Measurements from ENCODE around the gene FMN1. TPM values are rescaled to one million over a fixed set of nuclear protein-coding genes. Genes with fewer than 3 reads are reported as not detected.

FMN1 gene
- total RNA-seq, 1 experiment from 2014 or later = 25.8 TPM

DNA sequence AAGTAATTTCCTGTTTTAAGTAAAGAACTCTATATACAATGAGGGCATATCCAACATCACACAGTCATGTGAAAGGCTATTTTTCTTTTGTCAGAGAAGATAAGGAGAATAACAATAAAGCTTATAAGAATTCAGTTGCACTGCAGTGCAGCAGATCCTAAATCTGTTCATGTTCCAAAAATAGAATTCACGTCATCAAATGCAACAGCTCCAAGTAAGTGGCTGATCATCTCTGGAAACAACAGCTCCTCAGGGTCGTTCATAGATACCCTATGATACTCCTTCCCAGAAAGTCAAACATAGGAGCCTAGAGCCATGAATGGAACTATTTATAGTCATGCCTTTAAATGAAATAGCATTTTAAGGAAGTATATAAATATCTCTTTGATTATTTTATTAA lies 100.2 kb downstream of the FMN1 start:
- Histone ChIP-seq H3K4me3 (no peak overlapping the region), H3K9me3 (ENCODE audit: insufficient read depth, low read depth) (no peaks in the 10 kb centered on the region), H3K27me3 (ENCODE audit: insufficient read depth, low read depth) (no peaks in the 10 kb centered on the region), H3K4me2 (no peak overlapping the region), H3K4me1 (replicated peaks; ENCODE audit: insufficient read depth) (peaks cover 26% of the 10 kb centered on the region), H3K9me2 (ENCODE audit: insufficient read depth) (no peaks in the 10 kb centered on the region), H3K36me3 (ENCODE audit: low read depth) (no peaks in the 10 kb centered on the region), H3F3A (ENCODE audit: insufficient read depth, low read depth) (0 out of 2 replicates have a peak, but pooled peaks cover 8% of the 10 kb centered on the region), H2AFZ (no peak overlapping the region), H4K20me1 (ENCODE audit: insufficient read depth) (no peaks in the 10 kb centered on the region), H3K79me2 (ENCODE audit: low read depth) (no peaks in the 10 kb centered on the region), H3K27ac (no peak overlapping the region)
- DNase-seq = no peak
- ChIA-PET CTCF (no interaction called here), POLR2A (ENCODE audit: unreplicated experiment) (no interaction called here)
- no TSS peak for BruUV-seq (replicated peaks)
- intact Hi-C loops (cut with micrococcal nuclease; ENCODE audit: unreplicated experiment) = no loop called here
- TF ChIP-seq, protein P1, sequence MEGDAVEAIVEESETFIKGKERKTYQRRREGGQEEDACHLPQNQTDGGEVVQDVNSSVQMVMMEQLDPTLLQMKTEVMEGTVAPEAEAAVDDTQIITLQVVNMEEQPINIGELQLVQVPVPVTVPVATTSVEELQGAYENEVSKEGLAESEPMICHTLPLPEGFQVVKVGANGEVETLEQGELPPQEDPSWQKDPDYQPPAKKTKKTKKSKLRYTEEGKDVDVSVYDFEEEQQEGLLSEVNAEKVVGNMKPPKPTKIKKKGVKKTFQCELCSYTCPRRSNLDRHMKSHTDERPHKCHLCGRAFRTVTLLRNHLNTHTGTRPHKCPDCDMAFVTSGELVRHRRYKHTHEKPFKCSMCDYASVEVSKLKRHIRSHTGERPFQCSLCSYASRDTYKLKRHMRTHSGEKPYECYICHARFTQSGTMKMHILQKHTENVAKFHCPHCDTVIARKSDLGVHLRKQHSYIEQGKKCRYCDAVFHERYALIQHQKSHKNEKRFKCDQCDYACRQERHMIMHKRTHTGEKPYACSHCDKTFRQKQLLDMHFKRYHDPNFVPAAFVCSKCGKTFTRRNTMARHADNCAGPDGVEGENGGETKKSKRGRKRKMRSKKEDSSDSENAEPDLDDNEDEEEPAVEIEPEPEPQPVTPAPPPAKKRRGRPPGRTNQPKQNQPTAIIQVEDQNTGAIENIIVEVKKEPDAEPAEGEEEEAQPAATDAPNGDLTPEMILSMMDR (conservative IDR thresholded peaks at IDR 0.05) = no peak
- no peak for TF ChIP-seq EZH2 (IDR thresholded peaks at IDR 0.05; ENCODE audit: low read depth)

DNA sequence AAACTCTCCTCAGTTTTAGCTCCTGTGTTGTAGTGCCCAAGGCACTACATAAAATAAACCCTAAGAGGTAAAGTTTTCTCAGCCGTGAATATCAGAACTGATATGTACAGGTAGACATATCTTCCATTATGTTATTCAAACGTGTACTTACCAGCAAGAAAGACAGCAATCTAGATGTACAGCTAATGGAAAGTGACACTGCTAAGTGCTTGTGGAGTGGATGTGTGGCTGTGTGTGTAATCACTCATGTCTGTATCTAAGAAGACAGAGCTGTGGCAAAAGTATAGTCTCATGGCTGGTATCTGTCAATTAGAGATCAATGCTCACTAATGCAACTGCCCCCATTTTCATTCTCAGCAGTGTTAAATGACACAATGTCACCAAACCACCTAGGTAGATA lies 101.3 kb downstream of the FMN1 start:
- POLR2A ChIA-PET (ENCODE audit: unreplicated experiment) = no interaction called here
- DNase-seq = no peak
- no TSS peak for BruUV-seq (replicated peaks)
- Histone ChIP-seq H3K27me3 (ENCODE audit: insufficient read depth, low read depth) (no peaks in the 10 kb centered on the region), H2AFZ (no peak overlapping the region), H3K4me2 (no peak overlapping the region), H3K79me2 (ENCODE audit: low read depth) (no peaks in the 10 kb centered on the region), H3K9me2 (ENCODE audit: insufficient read depth) (no peaks in the 10 kb centered on the region), H4K20me1 (ENCODE audit: insufficient read depth) (no peaks in the 10 kb centered on the region), H3F3A (ENCODE audit: insufficient read depth, low read depth) (0 out of 2 replicates have a peak, but pooled peaks cover 8% of the 10 kb centered on the region), H3K4me1 (replicated peaks; ENCODE audit: insufficient read depth) (peaks cover 19% of the 10 kb centered on the region), H3K27ac (no peak overlapping the region), H3K4me3 (no peak overlapping the region), H3K9me3 (ENCODE audit: insufficient read depth, low read depth) (no peaks in the 10 kb centered on the region), H3K36me3 (ENCODE audit: low read depth) (no peaks in the 10 kb centered on the region)
- CTCF ChIA-PET = no interaction called here
- intact Hi-C loops (cut with micrococcal nuclease; ENCODE audit: unreplicated experiment) = no loop called here
- TF ChIP-seq, protein P1 (conservative IDR thresholded peaks at IDR 0.05) = no peak
- TF ChIP-seq EZH2 (IDR thresholded peaks at IDR 0.05; ENCODE audit: low read depth) = no peak

DNA sequence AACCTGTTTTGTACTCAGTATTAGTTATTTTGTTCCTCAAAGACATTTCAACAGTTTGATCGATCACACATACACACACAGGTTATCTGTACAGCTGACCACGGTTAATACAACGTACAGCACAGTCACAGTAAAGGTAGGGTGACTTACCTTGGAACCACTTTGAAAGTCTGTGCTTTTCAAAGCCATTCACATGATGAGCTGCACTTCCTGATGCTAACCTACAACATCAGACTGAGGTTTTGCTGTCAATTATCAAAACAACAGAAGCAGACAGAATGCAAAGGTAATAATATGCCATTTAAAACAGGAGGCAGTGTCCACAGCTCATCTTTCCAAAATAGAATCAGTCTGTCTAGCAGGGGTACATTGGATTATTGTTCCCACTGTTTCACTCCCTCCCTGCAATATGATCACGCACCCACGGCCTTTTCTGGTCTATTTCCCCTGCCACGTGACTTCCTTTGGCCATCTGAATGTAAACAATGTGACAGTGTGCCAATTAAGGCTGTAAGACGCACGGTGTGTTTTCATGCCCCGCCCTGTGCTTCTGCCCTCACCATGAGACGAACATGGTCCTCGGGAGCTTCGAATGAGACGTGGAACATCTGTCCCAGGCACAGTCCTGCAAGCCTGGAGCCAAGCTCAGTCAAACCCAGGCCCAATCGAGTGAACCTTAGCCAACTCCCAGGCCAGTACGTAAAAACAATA lies 102.4 kb downstream of the FMN1 start:
- TF ChIP-seq, protein P1 (conservative IDR thresholded peaks at IDR 0.05) = no peak
- TF ChIP-seq EZH2 (IDR thresholded peaks at IDR 0.05; ENCODE audit: low read depth) = no peak
- POLR2A ChIA-PET (ENCODE audit: unreplicated experiment) = no interaction called here
- Histone ChIP-seq H3K4me3 (no peak overlapping the region), H3K79me2 (ENCODE audit: low read depth) (no peaks in the 10 kb centered on the region), H3K36me3 (ENCODE audit: low read depth) (no peaks in the 10 kb centered on the region), H4K20me1 (ENCODE audit: insufficient read depth) (no peaks in the 10 kb centered on the region), H3K9me2 (ENCODE audit: insufficient read depth) (no peaks in the 10 kb centered on the region), H3K27me3 (ENCODE audit: insufficient read depth, low read depth) (no peaks in the 10 kb centered on the region), H3K4me2 (no peak overlapping the region), H2AFZ (no peak overlapping the region), H3F3A (ENCODE audit: insufficient read depth, low read depth) (0 out of 2 replicates have a peak, but pooled peaks cover 4% of the 10 kb centered on the region), H3K9me3 (ENCODE audit: insufficient read depth, low read depth) (no peaks in the 10 kb centered on the region), H3K27ac (no peak overlapping the region), H3K4me1 (replicated peaks; ENCODE audit: insufficient read depth) (peaks cover 9% of the 10 kb centered on the region; the same call in 1 of the 2 replicates)
- DNase-seq = no peak
- BruUV-seq (replicated peaks) = no TSS peak
- intact Hi-C loops (cut with micrococcal nuclease; ENCODE audit: unreplicated experiment) = no loop called here
- CTCF ChIA-PET = no interaction called here
